ENCODE results near the gene HEBP1.

Gene HEBP1

DNA sequence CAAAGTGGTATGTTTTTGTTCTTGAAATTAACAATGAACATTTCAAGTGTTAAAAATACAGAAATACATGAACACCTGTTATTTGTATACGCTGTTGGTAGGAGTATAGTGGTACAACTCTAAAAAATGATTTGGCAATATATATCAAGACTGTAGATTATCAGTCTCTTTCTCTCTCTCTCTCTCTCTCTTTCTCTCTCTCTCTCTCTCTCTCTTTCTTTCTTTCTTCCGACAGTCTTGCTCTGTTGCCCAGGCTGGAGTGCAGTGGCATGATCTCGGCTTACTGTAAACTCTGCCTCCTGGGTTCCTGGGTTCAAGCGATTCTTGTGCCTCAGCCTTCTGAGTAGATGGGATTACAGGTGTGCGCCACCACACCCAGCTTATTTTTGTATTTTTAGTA, 12.6 kb downstream of the HEBP1 start:
- DNase-seq = no peak

DNA sequence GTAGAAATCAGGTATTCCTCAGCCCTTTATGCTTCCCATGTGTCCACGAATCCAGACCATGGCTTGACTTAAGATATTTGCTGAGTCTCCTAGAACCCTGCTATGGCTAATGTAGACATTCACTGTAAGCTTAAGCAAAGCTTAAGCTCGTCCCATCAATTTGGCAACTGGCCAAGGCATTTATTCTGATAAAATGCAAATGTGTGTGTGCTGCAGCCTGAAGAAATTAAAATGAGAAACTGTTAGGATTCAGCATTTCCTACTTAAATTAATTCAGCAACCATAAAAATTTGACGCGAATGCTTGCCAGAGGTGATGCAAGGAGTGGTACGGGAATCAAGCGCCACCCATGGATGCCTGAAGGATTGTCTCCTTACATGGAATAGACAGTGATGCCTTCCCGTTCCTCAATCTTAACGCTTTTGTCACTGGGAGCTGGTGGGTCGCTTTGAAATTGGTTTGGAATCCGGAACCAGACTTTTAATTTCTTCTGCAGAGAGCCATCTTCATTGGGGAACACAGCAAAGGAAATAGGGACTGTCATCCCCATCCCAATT, 13.2 kb downstream of the HEBP1 start:
- DNase-seq = no peak

DNA sequence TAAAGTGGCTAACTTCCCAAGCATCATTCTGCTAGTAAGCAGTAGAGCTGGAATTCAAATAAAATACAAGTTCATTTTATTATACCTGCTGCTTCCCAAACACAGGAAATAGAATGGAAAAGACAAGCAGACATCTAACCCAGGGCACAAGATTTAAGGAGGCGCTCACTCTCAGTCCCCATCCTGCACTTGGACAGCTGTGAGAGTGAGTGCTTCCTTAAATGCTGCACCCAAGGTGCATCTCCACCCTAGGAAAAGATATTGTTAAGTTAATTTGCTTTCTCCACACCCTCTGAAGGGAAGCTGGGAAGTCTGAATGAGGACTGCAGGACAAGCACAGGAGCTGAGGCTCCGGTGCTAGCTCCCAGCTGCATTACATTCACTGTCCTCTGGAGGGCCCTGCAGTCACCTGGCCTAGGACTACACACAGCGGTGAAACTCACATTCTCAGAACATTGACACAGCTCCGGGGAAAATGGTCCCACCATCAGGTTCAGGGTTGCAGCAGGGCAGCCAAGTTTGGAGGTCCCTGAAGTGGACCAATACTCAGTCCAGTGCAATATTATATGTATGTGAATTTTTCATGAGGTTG, 14.2 kb downstream of the HEBP1 start:
- DNase-seq = no peak

DNA sequence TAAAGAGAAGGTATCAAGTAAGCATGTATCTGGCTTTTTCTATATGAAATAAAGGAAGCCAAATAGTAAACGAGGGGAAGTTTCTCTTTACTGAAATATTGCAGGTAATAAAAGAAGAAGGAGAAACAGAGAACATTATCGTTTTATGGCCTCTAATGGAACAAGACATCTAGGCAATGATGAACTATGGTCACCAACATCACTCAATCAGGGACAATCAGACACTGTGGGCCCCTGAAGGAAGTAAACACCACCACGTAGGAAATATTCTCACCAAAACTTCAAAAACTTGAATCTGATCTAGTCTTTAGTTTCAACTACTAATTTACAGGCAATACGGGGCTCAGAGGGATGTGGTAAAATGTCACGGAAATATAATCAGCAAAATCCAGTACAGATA, 15.9 kb downstream of the HEBP1 start:
- DNase-seq = no peak

DNA sequence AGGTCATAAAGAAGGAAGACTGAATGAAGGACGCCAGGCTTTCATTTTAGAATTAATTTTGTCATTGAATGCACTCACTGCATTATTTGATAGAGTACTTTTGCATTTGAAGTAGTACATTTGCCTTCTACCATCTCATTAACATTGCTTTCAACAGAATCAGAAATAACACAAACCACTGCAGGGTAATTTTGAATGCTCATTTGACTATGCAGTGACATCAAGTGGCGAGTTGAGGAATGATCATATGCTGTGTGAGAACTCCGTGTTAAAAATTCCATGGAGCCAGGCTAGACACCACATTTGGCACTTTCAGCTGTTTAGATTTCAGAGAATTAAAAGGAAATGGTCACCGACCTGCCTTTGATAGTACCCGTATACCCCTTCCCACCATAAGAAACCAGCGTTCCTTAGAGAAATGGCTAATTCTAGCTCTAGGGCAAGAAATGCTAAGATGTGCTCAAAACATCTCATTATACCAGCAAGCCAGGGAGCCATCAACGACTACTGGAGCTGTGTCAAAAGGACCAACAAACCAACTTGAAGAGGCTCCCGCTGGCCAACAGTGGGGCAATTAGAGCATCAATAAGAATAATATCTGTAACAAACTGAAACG, 16.5 kb downstream of the HEBP1 start:
- peak; percentile 85 for DNase-seq

DNA sequence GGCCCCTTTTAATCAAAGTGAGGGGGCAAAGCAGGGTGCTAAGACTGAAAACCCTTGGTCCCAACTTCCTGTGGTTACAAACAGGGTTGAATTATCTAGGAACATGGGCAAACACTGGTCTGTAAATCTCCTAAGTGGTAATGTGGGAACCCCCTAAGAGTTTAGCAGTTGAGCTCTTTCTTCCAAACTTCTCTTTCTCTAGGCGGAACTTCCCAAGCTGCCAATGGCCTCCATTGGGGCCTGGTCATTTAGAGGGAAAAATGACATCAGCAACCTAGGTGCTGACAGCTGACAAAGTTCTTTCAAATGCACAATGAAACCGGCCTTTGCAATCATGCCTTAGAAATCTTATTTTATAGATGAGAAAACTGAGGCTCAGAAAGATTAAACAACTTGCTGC, 17.7 kb downstream of the HEBP1 start:
- no peak for DNase-seq

DNA sequence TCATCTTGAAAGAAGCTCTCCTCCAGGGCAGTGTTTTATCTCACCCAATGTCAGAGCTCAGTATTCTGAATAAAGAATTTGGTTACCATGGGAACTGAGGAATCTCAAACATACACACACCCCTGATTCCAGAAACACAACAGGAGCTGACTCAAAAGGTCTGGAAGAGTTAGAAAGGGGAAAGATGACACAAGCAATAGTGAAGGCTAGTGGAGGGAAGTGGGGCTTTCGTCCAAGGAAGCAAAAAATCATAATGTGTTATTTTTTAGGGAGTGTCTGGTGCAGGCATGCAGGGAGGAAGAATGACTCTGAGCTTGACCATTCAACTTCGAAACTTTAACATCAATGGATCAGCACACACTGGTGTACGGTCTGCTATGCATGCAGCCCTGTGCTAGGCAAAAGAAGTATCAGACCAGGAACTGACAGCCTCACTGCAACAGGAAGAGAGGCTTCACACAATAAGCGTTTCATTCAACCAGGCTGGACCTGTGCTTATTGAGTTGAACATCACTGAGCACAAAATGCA, 20.3 kb downstream of the HEBP1 start:
- DNase-seq = no peak

DNA sequence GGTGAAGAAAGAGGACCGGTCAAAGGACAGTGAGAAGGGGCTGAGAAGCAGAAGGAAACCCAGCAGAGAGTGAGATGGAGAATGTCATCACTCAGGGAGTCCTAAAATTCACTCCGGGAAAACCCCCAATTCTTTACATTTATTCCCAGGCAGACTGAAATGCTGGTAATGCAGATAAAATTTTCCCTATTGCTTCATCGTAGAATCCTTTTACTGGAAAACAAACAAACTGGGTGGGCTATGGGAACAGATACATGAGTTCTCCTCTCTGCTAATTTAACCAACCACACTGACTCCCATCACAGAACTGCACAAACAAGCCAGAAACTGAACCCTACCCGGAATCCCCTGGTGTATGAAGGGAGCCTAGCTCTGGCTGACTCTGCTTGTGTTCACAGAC, 20.9 kb downstream of the HEBP1 start:
- no peak for DNase-seq

DNA sequence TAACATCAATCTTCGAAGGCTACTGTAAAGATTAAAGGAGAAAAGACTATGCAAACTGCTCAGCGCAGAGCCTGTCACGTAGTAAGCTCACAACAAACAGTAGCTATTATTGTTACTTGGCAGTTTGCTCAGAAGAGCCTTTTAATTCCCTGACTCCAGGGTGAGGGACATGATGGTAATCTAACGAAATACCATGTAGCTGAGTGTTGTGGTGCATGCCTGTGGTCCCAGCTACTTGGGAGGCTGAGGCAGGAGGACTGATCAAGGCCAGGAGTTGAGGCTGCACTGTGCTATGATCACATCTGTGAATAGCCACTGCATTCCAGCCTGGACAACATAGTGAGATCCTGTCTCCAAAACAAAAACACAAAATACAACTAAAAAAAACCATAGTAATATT, 22.8 kb downstream of the HEBP1 start:
- no peak for DNase-seq

DNA sequence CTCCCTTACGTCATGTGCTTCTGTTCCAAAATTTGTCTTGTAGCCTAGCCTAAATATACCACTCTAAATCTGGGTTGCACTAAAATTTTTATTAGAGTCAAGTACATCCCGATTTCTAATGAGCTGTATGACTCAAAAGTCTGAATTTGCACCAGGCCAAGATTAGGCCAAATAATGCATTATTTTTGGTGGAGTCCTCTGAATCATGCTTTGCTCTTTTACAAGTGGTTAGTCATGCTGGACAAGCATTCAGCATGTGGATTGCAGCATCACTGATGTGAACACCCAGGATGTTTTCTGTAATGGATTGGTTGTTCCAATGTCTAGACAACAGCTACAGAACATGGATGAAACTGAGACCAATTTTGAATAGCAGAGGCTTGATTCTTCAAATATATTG, 23.7 kb downstream of the HEBP1 start:
- peak; percentile 81 for DNase-seq

DNA sequence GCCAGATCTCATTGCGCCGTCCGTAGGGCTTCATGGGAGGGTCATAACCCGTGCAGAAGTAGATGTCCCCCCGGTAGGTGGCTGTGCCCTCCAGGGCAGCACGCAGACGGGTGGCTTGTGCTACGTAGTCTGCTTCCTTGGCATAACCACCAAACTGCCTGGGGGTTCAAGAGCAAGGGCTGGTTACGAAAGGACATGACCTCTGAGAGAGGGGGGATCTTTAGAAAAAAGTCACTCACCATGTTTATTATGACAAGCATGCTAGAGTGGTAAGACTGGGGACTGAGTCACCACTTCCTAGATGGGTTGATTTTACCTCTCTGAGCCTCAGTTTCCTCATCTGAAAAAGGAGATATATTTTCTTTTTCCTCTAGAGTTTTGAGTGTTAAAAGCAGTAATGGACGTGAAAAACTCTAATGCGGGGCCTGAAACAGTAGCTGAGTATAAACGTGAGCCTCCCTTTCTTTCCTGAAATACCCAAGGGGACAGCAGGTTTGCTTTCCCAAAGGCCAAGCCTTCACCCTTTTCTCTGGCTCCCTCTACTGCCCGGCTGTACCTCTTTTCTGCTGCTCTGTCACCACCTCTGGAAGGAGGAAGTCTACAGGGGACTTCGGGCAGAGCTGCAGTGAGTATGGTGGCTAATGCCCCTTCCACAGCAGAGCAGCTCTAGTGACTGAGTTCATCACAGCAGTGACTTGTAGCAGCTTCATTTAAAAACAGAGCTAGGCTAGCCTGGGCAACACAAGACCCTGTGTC, 24.6 kb downstream of the HEBP1 start:
- DNase-seq = peak; percentile 44

DNA sequence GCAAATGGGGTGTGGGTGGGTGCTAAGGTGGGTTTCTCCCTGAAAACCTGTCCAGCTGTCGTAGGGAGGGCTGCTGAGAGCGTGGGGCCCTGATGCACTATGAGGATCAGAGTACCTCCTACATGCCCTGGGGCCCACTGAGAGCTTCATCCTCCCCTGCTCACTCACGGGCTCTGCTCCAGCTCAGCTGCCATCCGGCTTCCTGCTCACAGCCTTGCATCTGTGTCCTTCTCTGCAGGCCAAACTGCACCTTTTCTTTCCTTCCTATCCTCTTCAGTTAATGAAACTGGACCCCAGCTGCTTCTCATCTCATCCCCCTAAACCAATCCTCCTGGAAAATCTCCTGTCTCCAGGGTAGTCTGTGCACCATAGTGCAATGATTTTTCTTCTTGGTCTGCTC, 25.9 kb downstream of the HEBP1 start:
- no peak for DNase-seq

DNA sequence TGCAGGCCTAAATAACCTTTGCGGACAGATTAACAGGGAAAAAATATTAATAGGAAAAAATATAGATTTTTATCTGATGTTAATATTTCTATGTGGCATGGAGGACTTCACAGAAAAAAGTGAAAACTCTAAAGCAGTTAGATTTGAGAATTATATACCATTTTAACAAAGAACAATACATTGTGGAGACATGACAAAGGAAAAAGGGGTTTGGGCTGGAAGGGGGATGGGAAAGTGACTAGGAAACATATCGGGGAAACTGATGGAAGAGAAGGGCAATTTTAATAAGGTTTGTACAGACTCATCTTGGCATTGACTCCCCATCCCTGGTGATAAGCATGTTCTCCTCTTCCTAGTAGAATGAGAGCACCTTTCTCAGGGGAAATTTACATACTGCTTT, 27.0 kb downstream of the HEBP1 start:
- no peak for DNase-seq

DNA sequence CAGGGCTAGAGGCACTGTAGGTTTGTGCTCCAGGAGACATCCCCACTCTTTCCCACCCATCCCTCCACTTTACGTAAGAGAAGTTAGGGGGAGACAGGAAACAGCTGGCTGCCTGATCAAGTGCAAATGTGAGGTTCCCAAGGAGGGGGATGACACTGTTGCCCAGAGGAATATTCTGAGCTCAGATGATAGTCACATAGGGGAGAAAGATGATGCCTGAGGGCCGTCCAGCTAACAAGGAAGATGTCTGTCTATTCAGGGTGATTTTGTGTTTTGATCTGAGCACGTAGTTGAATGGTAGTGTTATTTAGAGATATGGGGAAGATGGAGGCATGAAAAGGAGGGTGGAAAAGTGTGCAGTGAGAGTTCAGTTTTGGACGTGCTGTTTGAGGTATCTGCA, 34.2 kb downstream of the HEBP1 start:
- DNase-seq = no peak

DNA sequence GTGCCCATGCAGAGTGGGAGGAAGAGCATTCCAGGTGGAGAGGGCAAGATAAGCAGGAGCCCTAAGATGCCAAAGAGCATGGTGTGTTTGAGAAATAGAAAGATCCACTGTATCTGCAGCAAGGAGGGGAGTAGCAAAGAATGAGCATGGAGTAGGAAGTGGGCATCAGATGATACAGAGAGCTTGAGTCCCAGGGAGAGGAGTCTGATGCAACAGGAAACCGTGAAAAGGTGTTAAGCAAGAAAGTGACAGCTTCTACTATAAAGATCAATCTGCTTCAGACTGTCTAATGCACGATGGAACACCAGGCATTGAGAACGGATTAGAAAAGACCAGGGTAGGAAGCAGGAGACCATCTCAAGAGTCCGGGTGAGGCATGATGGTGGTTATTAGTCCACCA, 35.8 kb downstream of the HEBP1 start:
- no peak for DNase-seq

DNA sequence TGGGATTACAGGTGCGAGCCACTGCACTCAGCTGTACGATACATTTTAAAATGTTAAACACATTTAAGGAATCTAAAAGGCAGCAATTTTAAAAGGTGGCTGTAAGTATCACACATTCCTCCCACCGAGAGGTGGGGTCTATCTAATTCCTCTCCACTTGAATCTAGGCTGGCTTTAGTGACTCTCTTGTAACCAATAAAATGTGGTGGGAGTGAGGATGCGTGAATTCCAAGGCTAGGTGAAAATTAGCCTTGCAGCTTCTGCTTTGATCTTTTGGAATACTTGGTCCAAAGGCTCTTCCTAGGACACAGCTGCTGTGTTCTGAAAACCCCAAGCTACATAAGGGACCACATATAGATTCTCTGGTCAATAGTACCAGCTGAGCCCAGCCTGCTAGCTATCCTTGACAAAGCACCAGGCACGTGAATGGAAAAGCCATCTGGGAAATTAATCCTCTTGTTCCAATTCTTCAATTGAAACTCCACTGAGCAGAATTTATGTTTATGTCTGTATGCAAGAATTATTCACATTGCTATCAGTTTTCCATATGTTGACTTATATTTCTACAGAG, 39.3 kb downstream of the HEBP1 start:
- DNase-seq = no peak

DNA sequence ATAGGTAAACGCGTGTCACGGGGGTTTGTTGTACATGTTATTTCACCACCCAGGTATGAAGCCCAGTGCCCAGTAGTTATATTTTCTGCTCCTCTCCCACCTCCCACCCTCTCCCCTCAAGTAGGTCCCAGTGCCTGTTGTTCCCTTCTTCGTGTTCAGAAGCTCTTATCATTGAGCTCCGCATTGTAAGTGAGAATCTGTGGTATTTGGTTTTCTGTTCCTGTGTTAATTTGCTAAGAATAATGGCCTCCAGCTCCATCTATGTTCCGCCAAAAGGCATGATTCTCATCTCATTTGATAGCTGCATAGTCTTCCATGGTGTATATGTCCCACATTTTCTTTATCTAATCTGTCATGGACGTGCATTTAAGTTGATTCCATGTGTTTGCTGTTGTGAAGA, 41.2 kb downstream of the HEBP1 start:
- DNase-seq = no peak

DNA sequence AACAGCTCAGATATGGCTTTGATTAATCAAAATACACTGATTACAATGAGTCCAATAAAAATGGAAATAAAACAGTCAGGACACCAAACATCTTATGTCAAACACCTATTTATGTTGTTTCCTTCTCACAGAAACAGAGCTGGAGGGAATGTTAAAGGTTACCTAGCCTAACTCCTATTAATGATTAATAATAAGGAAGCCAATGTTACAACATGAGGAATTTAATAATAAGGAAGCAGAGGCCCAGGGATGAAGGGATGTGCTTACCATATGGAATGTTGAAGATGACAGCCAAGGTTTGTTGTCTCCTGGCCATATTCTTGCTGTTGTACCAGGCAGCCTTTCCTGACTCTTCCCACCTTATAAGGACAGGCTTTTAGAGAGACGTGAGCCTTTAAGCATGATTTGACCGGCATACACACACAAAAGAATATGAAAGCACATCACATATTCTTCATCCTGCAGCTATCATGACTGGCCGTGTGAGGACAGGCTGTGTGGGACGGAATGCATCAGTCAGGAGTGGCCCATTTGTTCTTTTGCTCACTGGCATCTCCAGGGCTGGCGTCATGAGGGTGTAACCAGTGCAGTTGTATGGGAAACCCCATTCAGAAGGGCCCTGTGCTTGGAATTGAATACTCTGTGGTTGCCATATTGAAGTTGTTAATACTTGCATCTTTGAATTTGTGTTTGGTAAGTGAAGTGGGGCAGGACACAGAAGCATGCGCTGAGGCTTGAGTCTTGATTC, 45.0 kb downstream of the HEBP1 start:
- DNase-seq = no peak

DNA sequence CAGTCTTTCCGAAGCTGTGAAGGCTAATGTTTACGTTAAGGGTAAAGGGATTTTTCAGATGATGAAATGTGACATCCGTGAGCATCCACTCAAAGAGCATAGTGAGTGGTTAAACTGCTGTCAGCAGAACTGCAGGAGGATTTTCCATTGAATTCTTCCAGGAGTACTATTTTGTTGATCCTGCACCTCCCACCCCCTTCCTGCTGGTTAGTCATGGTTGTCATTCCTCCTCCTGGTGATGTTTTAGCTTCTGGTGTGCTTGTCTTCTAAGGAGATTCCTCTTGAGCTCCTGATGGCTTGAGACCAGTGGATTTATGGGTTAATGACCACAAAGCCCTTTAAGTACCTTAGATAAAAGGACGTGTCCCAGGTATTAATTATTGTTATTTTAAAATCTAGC, 45.7 kb downstream of the HEBP1 start:
- no peak for DNase-seq

DNA sequence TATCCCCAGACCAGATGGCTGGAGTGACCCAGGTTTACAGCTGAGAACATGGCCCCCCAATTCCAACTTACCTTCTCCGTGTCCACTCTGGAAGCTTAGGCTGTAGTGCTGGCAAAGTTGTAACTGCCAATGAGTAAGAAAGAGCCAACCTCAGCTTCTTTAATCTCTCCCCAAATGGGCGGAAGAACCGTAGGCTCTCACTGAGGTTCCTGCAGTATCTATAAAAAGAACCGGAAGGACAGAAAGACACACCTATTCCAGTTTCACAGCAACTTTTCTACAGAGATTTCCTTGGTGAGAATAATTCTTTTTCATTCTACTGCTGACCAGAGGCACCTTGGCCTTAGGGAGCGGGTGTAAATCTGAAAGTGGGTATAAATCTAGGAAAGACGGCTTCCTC, 48.0 kb downstream of the HEBP1 start, which contains the start of gene GPRC5D:
Gene GPRC5D (minus strand): TSS at position 135 of the 400 bp plus-strand sequence. CDS start 1,786 bp downstream, outside the sequence.
- DNase-seq = no peak

DNA sequence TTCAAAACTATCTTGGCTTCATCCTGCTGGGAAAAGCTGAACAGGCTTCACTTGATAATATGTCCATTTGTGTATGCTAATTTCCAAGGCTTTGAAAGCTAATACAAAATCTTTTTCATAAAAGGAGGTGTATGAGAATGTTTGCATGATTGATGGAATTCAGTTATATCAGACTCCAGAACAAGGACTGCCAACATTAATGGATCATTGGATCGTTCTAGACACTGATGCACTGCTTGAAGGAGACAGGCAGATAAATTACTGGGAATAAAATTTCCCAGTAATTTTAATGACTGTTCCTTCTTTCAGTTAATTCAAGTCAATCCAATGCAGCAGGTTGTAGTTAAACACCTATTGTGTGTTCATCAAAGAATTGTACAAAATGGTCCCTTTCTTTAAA, 48.6 kb downstream of the HEBP1 start:
- DNase-seq = no peak

DNA sequence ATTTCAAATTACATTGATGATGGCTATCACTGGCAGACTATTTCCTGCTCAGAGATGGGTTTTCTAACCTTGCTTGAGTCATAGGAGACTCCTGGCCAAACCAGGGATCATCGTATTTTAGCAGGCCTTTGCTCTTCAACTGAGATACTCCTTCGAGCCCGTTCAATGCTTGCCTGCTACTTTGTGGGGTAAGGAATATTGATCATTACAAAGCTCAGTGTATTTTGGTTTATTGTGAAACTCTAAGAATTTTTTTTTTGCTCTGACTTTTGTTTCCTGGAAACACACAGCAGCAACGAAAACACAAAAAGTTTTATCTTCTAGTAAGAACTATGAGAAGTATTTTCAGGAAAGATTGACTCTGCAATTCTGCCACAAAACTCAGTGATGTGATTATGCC, 52.2 kb downstream of the HEBP1 start:
- no peak for DNase-seq

Data from DMS79 treated with DMSO at 0.1 percent for 48 hours (cell line).